H1 (cell line): ENCODE results near the gene FIG4. TPM values are rescaled to one million over a fixed set of nuclear protein-coding genes. Genes with fewer than 3 reads are reported as not detected.

ENCODE experiments used
- CTCF ChIA-PET: fragments of 300-600 bp; sonication (Branson Sonifier 250); formaldehyde crosslinking; loops from one replicate; lab custom pipeline; 2021; ENCODE audit not compliant: partially characterized antibody; lab: Charles Lee
- POLR2A ChIA-PET: fragments of 300-600 bp; sonication (Branson Sonifier 250); formaldehyde crosslinking; loops from one replicate; lab custom pipeline; 2021; ENCODE audit warnings: inconsistent platforms; ENCODE audit not compliant: partially characterized antibody; lab: Charles Lee
- DNase-seq, 2 experiments: peaks; one replicate each; pipeline versions ENCODE4 v3.0.0 to v3.0.0-alpha.2; 2010 to 2022; ENCODE audit warnings: low spot score in 2 of 2, low read depth in 1 of 2, mixed read lengths in 1 of 2
- FAIRE-seq: peaks from 2 replicates; lab custom pipeline; 2011; peaks lifted over from hg19 to GRCh38; lab: Jason Lieb, UNC
- H2AFZ ChIP-seq: 2 replicates; pipeline ENCODE4 v1.8.1; 2012; ENCODE audit warnings: low read length, inconsistent platforms
- H2AK5ac ChIP-seq: 2 replicates; pipeline ENCODE4 v1.6.1; 2013; ENCODE audit warnings: low read depth, low read length
- H2BK120ac ChIP-seq: replicated peaks from 2 replicates; pipeline ENCODE3; 2013; ENCODE audit warnings: low read depth, low read length, inconsistent platforms
- H2BK12ac ChIP-seq: 2 replicates; pipeline ENCODE4 v1.6.1; 2013; ENCODE audit warnings: low read depth, low read length
- H2BK15ac ChIP-seq: 2 replicates; pipeline ENCODE4 v1.6.1; 2013; ENCODE audit warnings: low read length
- H2BK20ac ChIP-seq: 2 replicates; pipeline ENCODE4 v1.6.1; 2013; ENCODE audit warnings: low read length
- H2BK5ac ChIP-seq: 2 replicates; pipeline ENCODE4 v1.6.1; 2013; ENCODE audit warnings: low read depth, low read length
- H3K14ac ChIP-seq: 2 replicates; pipeline ENCODE4 v1.6.1; 2013; ENCODE audit warnings: inconsistent platforms; ENCODE audit not compliant: insufficient read length
- H3K18ac ChIP-seq: 2 replicates; pipeline ENCODE4 v1.6.1; 2013; ENCODE audit warnings: low read length; ENCODE audit errors: extremely low read depth
- H3K23ac ChIP-seq: 2 replicates; pipeline ENCODE4 v1.6.1; 2013; ENCODE audit warnings: inconsistent platforms; ENCODE audit not compliant: insufficient read length
- H3K23me2 ChIP-seq: 2 replicates; pipeline ENCODE4 v1.6.1; 2013; ENCODE audit warnings: low read depth, low read length
- H3K27ac ChIP-seq: 2 replicates; pipeline ENCODE4 v1.6.1; 2011; ENCODE audit warnings: low read depth, low read length, inconsistent platforms
- H3K27me3 ChIP-seq, 4 experiments: replicated peaks in 1 of 4; 1 replicate in 1 of 4; 2 replicates in 3 of 4; pipeline versions ENCODE4 v1.6.1 to v1.8.1; 2011 to 2013; ENCODE audit warnings: low read length in 3 of 4, mild to moderate bottlenecking in 3 of 4, inconsistent platforms in 2 of 4, mixed read lengths in 2 of 4, moderate library complexity in 1 of 4; ENCODE audit not compliant: control insufficient read depth in 3 of 4, insufficient read depth in 3 of 4; ENCODE audit errors: extremely low read depth in 1 of 4
- H3K36me3 ChIP-seq, 4 experiments: 2 replicates each; pipeline versions ENCODE4 v1.6.1 to v1.8.1; 2011 to 2013; ENCODE audit warnings: mild to moderate bottlenecking in 4 of 4, low read length in 3 of 4, moderate library complexity in 2 of 4, control low read depth in 1 of 4, inconsistent platforms in 1 of 4; ENCODE audit not compliant: insufficient read depth in 4 of 4, control insufficient read depth in 2 of 4
- H3K4ac ChIP-seq: replicated peaks from 2 replicates; pipeline ENCODE3; 2013; ENCODE audit warnings: low read length, low read depth, mixed read lengths, inconsistent platforms; ENCODE audit not compliant: insufficient read length
- H3K4me1 ChIP-seq, 4 experiments: replicated peaks in 1 of 4; 1 replicate in 1 of 4; 2 replicates in 3 of 4; pipeline versions ENCODE4 v1.6.1 to v1.8.1; 2011 to 2013; ENCODE audit warnings: low read length in 3 of 4, inconsistent platforms in 2 of 4, mixed read lengths in 1 of 4; ENCODE audit not compliant: insufficient read depth in 4 of 4, control insufficient read depth in 3 of 4
- H3K4me2 ChIP-seq, 2 experiments: 2 replicates each; pipeline versions ENCODE4 v1.6.1 to v1.8.1; 2011 to 2013; ENCODE audit warnings: low read depth in 2 of 2, low read length in 2 of 2, control low read depth in 1 of 2, inconsistent platforms in 1 of 2, mild to moderate bottlenecking in 1 of 2; ENCODE audit not compliant: insufficient read depth in 1 of 2
- H3K4me3 ChIP-seq, 4 experiments: fragments of 200-600, 300-600 bp in 1 of 4; sonication (generic), shearing (Covaris generic), sonication (Bioruptor Twin) in 1 of 4; 2 replicates each; pipeline versions ENCODE4 v1.5.1 to v1.8.1; 2011 to 2016; ENCODE audit warnings: low read length in 4 of 4, low read depth in 3 of 4, control low read depth in 2 of 4, inconsistent platforms in 2 of 4, mild to moderate bottlenecking in 2 of 4, mixed read lengths in 1 of 4, moderate library complexity in 1 of 4; ENCODE audit not compliant: insufficient read depth in 2 of 4; ENCODE audit errors: extremely low read depth in 1 of 4
- H3K56ac ChIP-seq: replicated peaks from 2 replicates; pipeline ENCODE3; 2013; ENCODE audit warnings: low read depth, mild to moderate bottlenecking, mixed read lengths, low read length, inconsistent platforms; ENCODE audit not compliant: insufficient read length
- H3K79me1 ChIP-seq: 2 replicates; pipeline ENCODE4 v1.6.1; 2013; ENCODE audit warnings: low read depth, low read length, control low read depth
- H3K79me2 ChIP-seq, 2 experiments: 2 replicates each; pipeline versions ENCODE4 v1.6.1 to v1.8.1; 2012 to 2013; ENCODE audit warnings: low read length in 2 of 2, mild to moderate bottlenecking in 2 of 2, inconsistent platforms in 1 of 2; ENCODE audit not compliant: insufficient read depth in 2 of 2, control insufficient read depth in 1 of 2
- H3K9ac ChIP-seq, 4 experiments: replicated peaks in 1 of 4; 1 replicate in 1 of 4; 2 replicates in 3 of 4; pipeline versions ENCODE4 v1.6.1 to v1.8.1; 2011 to 2013; ENCODE audit warnings: low read depth in 3 of 4, low read length in 3 of 4, control low read depth in 2 of 4, mild to moderate bottlenecking in 2 of 4, moderate library complexity in 2 of 4, inconsistent platforms in 1 of 4; ENCODE audit errors: extremely low read depth in 1 of 4
- H3K9me3 ChIP-seq, 2 experiments: 2 replicates each; pipeline versions ENCODE4 v1.6.1 to v1.8.1; 2012 to 2013; ENCODE audit warnings: mild to moderate bottlenecking in 2 of 2, moderate library complexity in 2 of 2, control low read depth in 1 of 2, inconsistent platforms in 1 of 2, low read depth in 1 of 2, low read length in 1 of 2, mixed read lengths in 1 of 2; ENCODE audit not compliant: insufficient read depth in 2 of 2
- H4K20me1 ChIP-seq, 2 experiments: replicated peaks in 1 of 2; 2 replicates each; pipeline versions ENCODE3 to v1.8.1; 2011 to 2013; ENCODE audit warnings: inconsistent platforms in 2 of 2, low read length in 2 of 2, mild to moderate bottlenecking in 1 of 2; ENCODE audit not compliant: insufficient read depth in 2 of 2, control insufficient read depth in 1 of 2
- H4K5ac ChIP-seq: 2 replicates; pipeline ENCODE4 v1.6.1; 2013; ENCODE audit warnings: low read length, low read depth, mixed read lengths, inconsistent platforms; ENCODE audit not compliant: insufficient read length
- H4K8ac ChIP-seq: 2 replicates; pipeline ENCODE4 v1.8.0; 2013; ENCODE audit warnings: mild to moderate bottlenecking, moderate library complexity, low read length, inconsistent platforms; ENCODE audit not compliant: insufficient read depth; ENCODE audit errors: extremely low read depth
- H4K91ac ChIP-seq: replicated peaks from 2 replicates; pipeline ENCODE3; 2013; ENCODE audit warnings: low read length, mixed read lengths, inconsistent platforms; ENCODE audit not compliant: insufficient read length
- BACH1 ChIP-seq: IDR thresholded peaks from 2 replicates; pipeline ENCODE4 v1.6.1; 2012; ENCODE audit warnings: low read length, improper control_type of control experiment
- CHD2 ChIP-seq: IDR thresholded peaks from 2 replicates; pipeline ENCODE4 v1.6.1; 2012; ENCODE audit warnings: low read length, improper control_type of control experiment
- CREB1 ChIP-seq: IDR thresholded peaks from 2 replicates; pipeline ENCODE4 v1.6.1; 2012; ENCODE audit warnings: inconsistent platforms
- KDM1A ChIP-seq: fragments of 200-600, 300-600 bp; sonication (generic); IDR thresholded peaks from 2 replicates; pipeline ENCODE4 v1.7.1; 2016; ENCODE audit warnings: mild to moderate bottlenecking, low read length, borderline replicate concordance
- PHF8 ChIP-seq: fragments of 200-600 bp; sonication (generic); conservative IDR thresholded peaks from 2 replicates; pipeline ENCODE4 v1.7.1; 2012; ENCODE audit warnings: low read depth, mild to moderate bottlenecking, inconsistent platforms, low read length, moderate library complexity
- RFX5 ChIP-seq: IDR thresholded peaks from 2 replicates; pipeline ENCODE4 v1.6.1; 2011; ENCODE audit warnings: low read depth, low read length, improper control_type of control experiment, borderline replicate concordance
- SAP30 ChIP-seq: fragments of 300-600 bp; sonication (generic); IDR thresholded peaks from 2 replicates; pipeline ENCODE4 v1.7.1; 2012; ENCODE audit warnings: low read length, moderate library complexity, mild to moderate bottlenecking, inconsistent platforms; ENCODE audit not compliant: insufficient read depth, insufficient replicate concordance
- WGBS, 2 experiments: shearing (Covaris generic) in 1 of 2; methylation state at CpG; one replicate each; pipeline versions ENCODE4 v1.1.6 to v1.1.7; 2013 to 2015; ENCODE audit warnings: low lambda C conversion rate in 2 of 2, mixed read lengths in 2 of 2, inconsistent platforms in 1 of 2, low coverage in 1 of 2, missing lambda C conversion rate in 1 of 2; ENCODE audit not compliant: insufficient replicate concordance in 2 of 2, insufficient coverage in 1 of 2, insufficient read length in 1 of 2; ENCODE audit errors: extremely low coverage in 1 of 2, missing lambda C conversion rate in 1 of 2; 5-methylcytosine and 5-hydroxymethylcytosine counted together
- polyA plus RNA-seq, 7 experiments: library from polyadenylated mRNA; depleted of rRNA in 3 of 7; stranded (reverse) in 5 of 7; unstranded in 2 of 7; fragments of >200 nt in 5 of 7; fragments of 200-250 nt in 2 of 7; gene quantifications; 1 replicate in 5 of 7; 2 replicates in 1 of 7; 4 replicates in 1 of 7; pipeline versions ENCODE4 v1.2.1 to v1.2.3, GENCODE V29; 2011 to 2013; ENCODE audit warnings: missing spikeins in 2 of 7, mixed read lengths in 2 of 7
- total RNA-seq: library from RNA; stranded (reverse); fragmentation: NEBNext Ultra II Directional; extraction: Animal tissue kit (Norgen Biotek cat#: 25700); gene quantifications from 2 replicates; pipeline ENCODE4 v1.2.1, GENCODE V29; 2021

Gene FIG4
- total and polyA plus RNA-seq, 2 of the 8 experiments (the other 6 are each of a cell fraction or from before 2014, with no cell fraction given) = 11.8 to 21.9 TPM

- Histone ChIP-seq H3K9ac (no peak overlapping the region), H3K14ac (no peak overlapping the region), H2BK5ac (no peak overlapping the region), H3K4me3 (no peak overlapping the region), H3K79me2 (no peaks in the 10 kb centered on the region), H3K27ac (no peak overlapping the region), H2AFZ (no peak overlapping the region), H3K36me3 (0 out of 8 replicates have a peak, but pooled peaks cover 0 to 3% (median 0%) of the 10 kb centered on the region in 4 experiments), H2BK15ac (no peak overlapping the region), H3K23me2 (no peaks in the 10 kb centered on the region), H3K4me2 (no peak overlapping the region), H3K18ac (no peak overlapping the region), H3K23ac (no peak overlapping the region), H4K91ac (no peak overlapping the region), H4K5ac (no peak overlapping the region), H3K4me1 (no peaks in the 10 kb centered on the region), H4K20me1 (no peaks in the 10 kb centered on the region), H3K9me3 (no peaks in the 10 kb centered on the region), H3K79me1 (no peaks in the 10 kb centered on the region), H2BK20ac (no peak overlapping the region), H3K27me3 (no peaks in the 10 kb centered on the region; a peak in 1 of 7 replicates), H2BK120ac (no peak overlapping the region), H3K4ac (no peak overlapping the region), H2BK12ac (no peak overlapping the region), H3K56ac (no peak overlapping the region), H2AK5ac (no peak overlapping the region), H4K8ac (no peak overlapping the region)
- CTCF ChIA-PET = interaction anchor here (1.0 to 1.9 kb wide), 3 partner anchors 9 to 177 kb away, joined by 4 to 7 read pairs (median 6); no protein-coding TSS in a partner anchor
- 92% methylated on average over 1 of the region's 1 CpG; no CpG with 5 or more reads in 1 of the 2 experiments for WGBS, 2 experiments
- FAIRE-seq (no peak), DNase-seq (no peak)
- POLR2A ChIA-PET = no interaction called here
- no peak for TF ChIP-seq PHF8
- no peak for TF ChIP-seq KDM1A
- no peak for TF ChIP-seq CHD2
- no peak for TF ChIP-seq RFX5
- TF ChIP-seq SAP30 = no peak
- TF ChIP-seq CREB1 = no peak
- no peak for TF ChIP-seq BACH1
Observed at GRCh38 chr6:109772883-109773431, 81.9 kb downstream of the FIG4 start.
